Lower leg skin (tissue), 4 donors: ENCODE results near the gene UNC45A. TPM values are rescaled to one million over a fixed set of nuclear protein-coding genes. Genes with fewer than 3 reads are reported as not detected.

ENCODE experiments used
- DNase-seq, 2 donors: peaks; one replicate each; pipeline ENCODE4 v3.0.0-alpha.2; 2019; ENCODE audit warnings: low spot score in 2 of 2
- H3K4me3 ChIP-seq: fragments of 200-600 bp; sonication (generic); 2 replicates; pipeline ENCODE4 v1.5.1; 2017; ENCODE audit warnings: mild to moderate bottlenecking, low read depth; ENCODE audit not compliant: poor library complexity, severe bottlenecking
- POLR2A ChIP-seq, 2 donors: fragments of 450-650 bp; IDR thresholded peaks; one replicate each; pipeline ENCODE4 v1.6.1; 2016 to 2017; ENCODE audit warnings: antibody characterized with exemption in 2 of 2, mild to moderate bottlenecking in 1 of 2, moderate library complexity in 1 of 2
- WGBS, 2 donors: methylation state at CpG; one replicate each; pipeline ENCODE4 v1.1.5; 2018; 5-methylcytosine and 5-hydroxymethylcytosine counted together
- intact Hi-C: fragments of 100-400 bp; cut with DNase I; formaldehyde crosslinking; loops from one replicate; pipeline ENCODE4 v1.15.0; 2023; ENCODE audit warnings: low total_unique reads
- total RNA-seq, 4 donors: library from RNA; depleted of rRNA; stranded (reverse); fragments of >200 nt; gene quantifications; one replicate each; pipeline ENCODE4 v1.1.0, GENCODE V29; 2016
- TF ChIP-seq, protein P1 (sequence below), 3 donors: fragments of 450-650 bp; IDR thresholded peaks; one replicate each; pipeline ENCODE4 v1.5.1; 2016; ENCODE audit warnings: antibody characterized with exemption in 3 of 3, mild to moderate bottlenecking in 3 of 3, moderate library complexity in 2 of 3

The UNC45A gene
- total RNA-seq, 4 donors from 2014 or later = 56.5 to 79.1 (median 68.2) TPM

DNA sequence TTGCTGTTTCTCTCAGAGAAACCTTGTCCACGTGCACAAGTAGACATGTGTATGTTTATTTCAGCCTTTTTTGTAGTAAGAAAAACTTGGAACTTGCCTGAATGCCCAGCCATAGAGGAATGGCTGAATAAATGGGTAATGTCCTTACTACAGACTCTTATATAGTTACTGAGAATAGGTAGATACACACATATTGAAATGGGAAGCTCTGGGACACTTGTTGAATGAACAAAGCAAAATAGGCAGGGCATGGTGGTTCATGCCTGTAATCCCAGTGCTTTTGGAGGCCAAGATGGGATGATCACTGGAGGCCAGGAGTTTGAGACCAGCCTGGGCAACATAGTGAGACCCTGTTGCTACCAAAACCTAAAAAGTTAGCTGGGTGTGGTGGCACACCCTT, 1.7 kb downstream of the UNC45A start:
- TF ChIP-seq, protein P1, sequence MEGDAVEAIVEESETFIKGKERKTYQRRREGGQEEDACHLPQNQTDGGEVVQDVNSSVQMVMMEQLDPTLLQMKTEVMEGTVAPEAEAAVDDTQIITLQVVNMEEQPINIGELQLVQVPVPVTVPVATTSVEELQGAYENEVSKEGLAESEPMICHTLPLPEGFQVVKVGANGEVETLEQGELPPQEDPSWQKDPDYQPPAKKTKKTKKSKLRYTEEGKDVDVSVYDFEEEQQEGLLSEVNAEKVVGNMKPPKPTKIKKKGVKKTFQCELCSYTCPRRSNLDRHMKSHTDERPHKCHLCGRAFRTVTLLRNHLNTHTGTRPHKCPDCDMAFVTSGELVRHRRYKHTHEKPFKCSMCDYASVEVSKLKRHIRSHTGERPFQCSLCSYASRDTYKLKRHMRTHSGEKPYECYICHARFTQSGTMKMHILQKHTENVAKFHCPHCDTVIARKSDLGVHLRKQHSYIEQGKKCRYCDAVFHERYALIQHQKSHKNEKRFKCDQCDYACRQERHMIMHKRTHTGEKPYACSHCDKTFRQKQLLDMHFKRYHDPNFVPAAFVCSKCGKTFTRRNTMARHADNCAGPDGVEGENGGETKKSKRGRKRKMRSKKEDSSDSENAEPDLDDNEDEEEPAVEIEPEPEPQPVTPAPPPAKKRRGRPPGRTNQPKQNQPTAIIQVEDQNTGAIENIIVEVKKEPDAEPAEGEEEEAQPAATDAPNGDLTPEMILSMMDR (IDR thresholded peaks at IDR 0.05) = no peak
- TF ChIP-seq POLR2A (IDR thresholded peaks at IDR 0.05) = no peak
- 83 to 86% methylated on average over 1 of the region's 1 CpG for WGBS, 2 donors
- intact Hi-C loops = no loop called here
- H3K4me3 ChIP-seq = no peak overlapping the region
- DNase-seq = no peak

DNA sequence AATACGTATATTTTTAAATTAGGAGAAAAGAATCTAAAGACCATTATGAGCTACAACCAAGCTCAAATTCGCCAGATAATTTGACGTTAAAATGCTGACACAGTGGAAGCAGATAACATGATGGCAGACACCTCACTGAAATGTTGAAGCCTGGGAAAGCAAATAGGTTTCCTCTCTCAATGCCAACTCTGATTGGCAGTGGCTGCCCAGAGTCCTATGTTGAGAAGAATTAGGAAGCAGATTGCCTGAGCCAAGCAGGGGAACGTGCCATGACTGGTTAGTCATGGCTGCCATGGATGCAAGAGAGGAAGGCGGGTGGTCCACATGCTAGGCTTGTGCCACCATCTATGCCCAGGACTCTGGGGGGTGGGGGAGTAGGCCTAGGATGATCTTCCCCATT, 3.2 kb downstream of the UNC45A start:
- intact Hi-C loops = no loop called here
- WGBS, 2 donors = 90 to 94% methylated on average over 5 of the region's 5 CpGs
- H3K4me3 ChIP-seq = no peak overlapping the region
- no peak for TF ChIP-seq POLR2A (IDR thresholded peaks at IDR 0.05)
- TF ChIP-seq, protein P1 (IDR thresholded peaks at IDR 0.05) = no peak
- no peak for DNase-seq

DNA sequence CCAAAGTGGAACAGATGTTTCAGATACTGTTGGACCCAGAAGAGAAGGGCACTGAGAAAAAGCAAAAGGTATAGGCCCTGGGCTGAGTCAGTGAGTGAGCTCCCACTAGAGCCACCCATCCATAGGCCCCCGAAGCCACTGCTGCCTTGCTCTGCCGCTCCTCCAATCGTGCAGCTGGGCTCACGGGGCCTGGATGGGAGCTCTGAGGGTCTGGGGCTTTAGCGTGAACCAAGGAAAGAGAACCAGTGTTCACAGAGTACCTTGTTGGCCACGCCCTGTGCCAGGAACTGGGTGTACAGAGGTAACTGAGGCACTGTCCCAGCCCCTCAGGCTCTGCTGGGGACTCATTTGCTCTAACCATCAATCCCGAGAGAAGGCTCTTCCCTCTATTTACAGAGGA, 4.7 kb downstream of the UNC45A start:
- no peak overlapping the region for H3K4me3 ChIP-seq
- 85 to 100% methylated on average over 6 to 7 of the region's 7 CpGs for WGBS, 2 donors
- intact Hi-C loops = no loop called here
- no peak for TF ChIP-seq POLR2A (IDR thresholded peaks at IDR 0.05)
- TF ChIP-seq, protein P1 (IDR thresholded peaks at IDR 0.05) = no peak
- no peak for DNase-seq

DNA sequence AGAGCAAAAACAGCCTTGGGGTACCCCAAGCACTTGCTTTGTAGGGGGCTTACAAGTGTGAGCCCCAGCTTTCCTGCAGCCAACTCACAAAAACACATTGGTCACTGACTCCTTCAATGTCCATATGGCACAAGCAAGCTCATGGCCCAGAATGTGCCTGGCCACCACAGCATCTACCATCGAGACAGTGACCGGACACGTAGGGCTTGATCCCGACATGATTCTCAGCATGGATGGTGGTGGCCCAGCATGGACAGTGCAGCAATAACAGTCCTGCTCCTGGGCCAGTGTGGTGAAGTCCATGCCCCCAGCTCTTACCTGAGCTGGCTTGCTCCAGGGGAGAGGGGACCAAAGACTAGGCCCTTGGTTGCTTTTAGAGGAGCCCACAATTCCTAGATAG, 6.0 kb downstream of the UNC45A start:
- no peak for TF ChIP-seq POLR2A (IDR thresholded peaks at IDR 0.05)
- TF ChIP-seq, protein P1 (IDR thresholded peaks at IDR 0.05) = no peak
- 97 to 100% methylated on average over 4 of the region's 4 CpGs for WGBS, 2 donors
- no peak for DNase-seq
- no peak overlapping the region for H3K4me3 ChIP-seq
- intact Hi-C loops = no loop called here

DNA sequence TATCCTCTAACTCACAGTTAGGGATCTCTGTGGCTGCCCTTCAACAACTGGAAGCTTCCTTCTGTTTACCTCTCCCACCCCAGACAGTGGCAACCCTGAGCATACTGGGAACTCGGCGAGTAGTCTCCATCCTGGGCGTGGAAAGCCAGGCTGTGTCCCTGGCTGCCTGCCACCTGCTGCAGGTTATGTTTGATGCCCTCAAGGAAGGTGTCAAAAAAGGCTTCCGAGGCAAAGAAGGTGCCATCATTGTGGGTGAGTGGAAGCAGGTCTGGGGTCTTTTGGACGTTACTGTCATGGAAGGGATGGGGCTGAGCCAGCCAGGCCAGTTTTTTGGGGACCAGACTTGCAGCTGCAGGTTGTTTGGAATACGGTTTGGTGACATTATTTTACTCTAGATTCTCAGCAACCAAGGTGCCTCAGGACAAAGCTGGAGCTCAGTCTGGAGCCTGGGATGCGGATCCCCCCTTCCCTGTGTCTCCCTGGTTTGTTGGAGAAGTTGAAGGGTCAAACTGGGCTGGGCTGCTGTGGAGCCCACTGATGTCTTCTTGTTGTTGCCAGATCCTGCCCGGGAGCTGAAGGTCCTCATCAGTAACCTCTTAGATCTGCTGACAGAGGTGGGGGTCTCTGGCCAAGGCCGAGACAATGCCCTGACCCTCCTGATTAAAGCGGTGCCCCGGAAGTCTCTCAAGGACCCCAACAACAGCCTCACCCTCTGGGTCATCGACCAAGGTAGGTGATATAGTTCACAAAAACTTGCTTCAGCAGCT, 7.5 kb downstream of the UNC45A start:
- WGBS, 2 donors = 83 to 87% methylated on average over 12 of the region's 12 CpGs
- DNase-seq = no peak
- no peak overlapping the region for H3K4me3 ChIP-seq
- intact Hi-C loops = no loop called here
- TF ChIP-seq POLR2A (IDR thresholded peaks at IDR 0.05) = no peak
- TF ChIP-seq, protein P1 (IDR thresholded peaks at IDR 0.05) = no peak

DNA sequence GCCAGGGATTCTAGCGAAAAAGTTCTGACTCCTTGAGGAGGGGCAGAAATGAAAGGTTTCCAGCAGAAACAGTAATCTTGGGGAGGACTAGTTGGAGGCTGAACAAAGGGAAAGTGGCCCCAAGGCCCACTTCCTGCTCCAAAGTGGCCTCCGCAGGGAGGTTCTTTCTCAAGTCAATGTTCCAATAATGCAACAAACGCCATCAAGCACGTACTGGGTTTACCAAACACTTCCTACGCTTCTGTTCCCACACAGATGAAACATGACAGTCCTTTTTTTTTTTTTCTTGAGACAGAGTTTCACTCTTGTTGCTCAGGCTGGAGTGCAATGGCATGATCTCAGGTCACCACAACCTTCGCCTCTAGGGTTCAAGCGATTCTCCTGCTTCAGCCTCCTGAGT, 10.0 kb downstream of the UNC45A start:
- no peak overlapping the region for H3K4me3 ChIP-seq
- DNase-seq = no peak
- intact Hi-C loops = no loop called here
- WGBS, 2 donors = 94% methylated on average over 7 of the region's 7 CpGs
- TF ChIP-seq POLR2A (IDR thresholded peaks at IDR 0.05) = no peak
- TF ChIP-seq, protein P1 (IDR thresholded peaks at IDR 0.05) = no peak
